GM18867 (cell line): ENCODE data around the gene HDDC2.

Experiments used
- ATAC-seq: cut with Tn5 transposase; IDR thresholded peaks from one replicate; pipeline ENCODE4 v1.9.1; 2021; ENCODE audit warnings: mild to moderate bottlenecking, moderate library complexity; ENCODE audit not compliant: unreplicated experiment

Gene HDDC2

GRCh38 chr6:125245109-125245508 lies 56.7 kb downstream of the HDDC2 start:
- ATAC-seq, result no peak

DNA sequence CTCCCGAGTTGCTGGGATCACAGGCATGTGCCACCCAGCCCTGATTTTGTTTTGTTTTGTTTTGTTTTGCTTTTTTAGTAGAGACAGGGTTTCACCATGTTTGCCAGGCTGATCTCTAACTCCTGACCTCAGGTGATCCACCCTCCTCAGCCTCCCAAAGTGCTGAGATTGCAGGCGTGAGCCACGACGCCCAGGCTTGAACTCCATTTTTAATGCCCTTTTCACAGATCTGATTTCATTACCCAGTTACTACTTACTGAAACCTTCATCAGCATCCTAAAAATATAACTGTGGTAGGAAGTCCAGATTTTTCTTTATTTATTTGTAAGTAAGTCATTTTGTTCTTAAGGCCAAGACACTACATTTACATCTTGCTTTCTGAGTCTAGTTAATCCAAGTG lies 64.0 kb downstream of the HDDC2 start:
- ATAC-seq, result no peak

DNA sequence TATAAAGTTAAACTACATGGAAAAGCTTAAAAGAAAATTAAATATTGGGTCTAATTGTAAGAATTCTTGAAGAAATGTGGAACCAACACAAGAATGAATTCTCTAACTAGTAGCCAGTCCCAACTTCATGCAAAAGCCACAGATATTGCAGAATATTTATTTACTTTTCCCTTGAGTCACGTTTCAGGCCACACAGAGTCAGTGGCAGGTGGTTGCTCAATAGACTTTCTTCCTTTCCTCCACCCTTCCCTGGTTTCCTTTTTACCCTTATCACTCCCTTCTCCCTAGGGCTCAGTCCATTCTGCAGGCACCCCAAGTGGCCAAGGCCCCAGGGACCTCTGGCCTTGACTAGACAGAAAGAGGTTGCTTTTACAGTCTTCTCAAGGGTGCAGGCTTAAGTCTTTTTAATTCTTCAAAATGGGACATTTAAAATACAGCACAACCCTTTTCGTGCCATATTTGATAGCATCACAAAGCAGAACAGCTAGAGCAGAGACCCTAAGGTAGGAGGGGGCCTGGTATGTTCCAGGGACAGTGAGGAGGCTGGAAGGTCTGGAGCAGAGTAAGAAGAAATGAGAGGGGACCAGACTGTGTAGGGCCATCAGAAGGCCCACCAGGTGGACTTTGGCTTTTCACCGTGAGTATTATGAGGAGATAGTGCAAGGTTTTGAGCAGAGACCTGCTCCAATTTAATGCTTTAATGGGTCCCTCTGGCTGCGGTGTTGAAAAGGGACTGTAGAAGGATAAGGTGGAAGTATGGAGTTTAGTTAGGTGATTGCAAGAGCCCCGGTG lies 65.0 kb downstream of the HDDC2 start:
- no peak for ATAC-seq

GRCh38 chr6:125233202-125233601 lies 68.6 kb downstream of the HDDC2 start:
- no peak for ATAC-seq

DNA sequence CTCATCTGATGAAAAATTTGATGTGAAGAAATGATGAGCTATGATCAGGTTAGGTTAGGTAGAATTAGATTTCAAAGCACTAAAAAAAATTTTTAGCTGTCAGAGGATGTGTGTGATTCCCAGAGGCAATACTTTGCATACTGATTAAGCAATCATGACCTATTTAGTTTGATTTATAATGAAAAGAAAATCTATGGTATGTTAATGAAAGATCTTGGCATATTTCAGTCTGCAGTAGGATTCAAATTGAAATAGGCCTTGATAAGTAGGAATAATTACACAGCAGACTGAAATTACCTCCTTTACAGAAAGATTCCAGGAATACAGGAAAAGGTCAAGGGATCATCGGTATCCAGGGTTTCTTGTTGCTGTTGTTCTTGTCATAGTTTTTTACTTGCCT lies 69.3 kb downstream of the HDDC2 start:
- ATAC-seq, result no peak

DNA sequence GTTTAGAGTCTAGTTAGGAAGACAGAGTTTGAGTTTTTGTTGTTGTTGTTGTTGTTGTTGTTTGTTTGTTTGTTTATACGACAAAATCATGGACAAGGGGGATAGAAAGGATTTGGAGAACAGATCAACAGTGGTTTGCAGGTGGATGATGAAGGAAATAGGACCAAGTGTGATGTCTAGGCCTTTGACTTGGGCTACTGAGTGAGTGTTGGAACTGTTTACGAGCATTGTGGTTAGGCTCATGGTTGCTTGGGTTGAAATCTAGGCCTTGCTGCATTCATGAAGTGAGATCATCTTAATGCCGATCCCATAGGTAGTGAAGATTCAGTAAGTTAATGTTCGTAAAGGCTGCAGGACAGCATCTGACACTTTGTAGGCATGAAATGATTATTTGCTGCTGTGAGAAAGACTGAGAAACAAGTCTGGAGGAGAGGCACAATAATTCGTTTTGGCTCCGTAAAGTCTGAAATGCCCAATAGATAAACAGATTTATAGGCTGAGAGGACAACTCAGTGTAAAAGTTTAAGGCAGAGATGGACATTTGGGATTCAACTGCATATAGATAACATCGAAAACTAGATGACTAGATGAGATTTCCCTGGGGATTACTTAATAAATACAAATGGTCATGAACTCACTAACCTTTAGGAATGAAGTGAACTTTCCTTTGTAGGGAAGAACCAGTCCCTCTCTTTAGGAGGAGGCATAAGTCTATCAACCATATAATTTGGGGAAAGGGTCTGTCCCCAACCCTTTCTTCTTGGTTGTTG lies 70.0 kb downstream of the HDDC2 start:
- no peak for ATAC-seq

- no peak for ATAC-seq
Measured at GRCh38 chr6:125231133-125231532, 70.6 kb downstream of the HDDC2 start.

GRCh38 chr6:125230674-125231073 lies 71.1 kb downstream of the HDDC2 start:
- no peak for ATAC-seq

DNA sequence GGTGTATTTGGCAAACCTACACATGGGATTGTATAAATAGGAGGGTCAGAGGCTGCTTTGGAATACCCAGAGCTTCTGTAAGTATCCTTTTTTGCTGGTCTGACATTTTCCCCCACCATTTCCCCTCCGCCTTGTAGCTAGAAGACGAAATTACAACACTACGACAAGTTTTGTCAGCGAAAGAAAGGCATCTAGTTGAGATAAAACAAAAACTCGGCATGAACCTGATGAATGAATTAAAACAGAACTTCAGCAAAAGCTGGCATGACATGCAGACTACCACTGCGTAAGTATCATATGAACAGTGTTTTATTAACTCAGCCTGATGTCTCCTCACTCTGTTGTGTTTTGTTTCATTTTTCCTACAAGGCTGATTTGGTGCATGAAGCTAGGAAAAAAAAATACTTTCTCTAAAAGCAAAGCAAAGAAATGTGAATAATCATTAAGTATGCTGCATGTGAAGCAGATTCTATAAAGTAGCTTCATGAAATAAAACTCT lies 72.7 kb downstream of the HDDC2 start:
- no peak for ATAC-seq

DNA sequence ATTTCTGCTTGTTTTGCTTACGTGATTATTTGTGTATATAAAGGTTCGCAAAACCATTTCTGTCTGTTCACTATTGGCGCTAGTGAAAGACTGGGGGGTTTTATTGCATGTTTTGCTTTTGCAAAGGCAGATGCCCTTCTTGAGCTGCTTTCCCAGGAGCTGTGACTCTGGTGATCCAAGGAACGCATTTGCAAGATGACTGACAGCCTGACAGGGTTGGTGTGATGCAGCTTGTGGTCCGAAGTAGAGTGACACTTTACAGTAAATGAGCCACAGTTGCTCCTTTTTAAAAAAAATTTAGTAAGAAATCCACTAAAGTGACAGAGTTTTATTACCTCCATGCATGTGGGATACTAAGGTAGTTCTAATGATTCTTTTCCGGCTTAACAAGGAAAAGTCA lies 74.5 kb downstream of the HDDC2 start:
- ATAC-seq, result no peak
